Sigmoid colon (tissue), 3 donors: Measurements from ENCODE around the gene SMIM35.

ENCODE experiments used
- POLR2A ChIP-seq, 2 donors: fragments of 450-650 bp; IDR thresholded peaks; one replicate each; pipeline ENCODE4 v1.6.1; 2016; ENCODE audit warnings: antibody characterized with exemption in 2 of 2, mild to moderate bottlenecking in 2 of 2, moderate library complexity in 2 of 2
- TF ChIP-seq, protein P1 (sequence below), 4 experiments: fragments of 450-650 bp in 3 of 4; fragments of 200-600 bp in 1 of 4; IDR thresholded peaks; one replicate each; pipeline ENCODE4 v1.5.1; 2016 to 2019; ENCODE audit warnings: antibody characterized with exemption in 4 of 4, mild to moderate bottlenecking in 3 of 4, moderate library complexity in 2 of 4

DNA sequence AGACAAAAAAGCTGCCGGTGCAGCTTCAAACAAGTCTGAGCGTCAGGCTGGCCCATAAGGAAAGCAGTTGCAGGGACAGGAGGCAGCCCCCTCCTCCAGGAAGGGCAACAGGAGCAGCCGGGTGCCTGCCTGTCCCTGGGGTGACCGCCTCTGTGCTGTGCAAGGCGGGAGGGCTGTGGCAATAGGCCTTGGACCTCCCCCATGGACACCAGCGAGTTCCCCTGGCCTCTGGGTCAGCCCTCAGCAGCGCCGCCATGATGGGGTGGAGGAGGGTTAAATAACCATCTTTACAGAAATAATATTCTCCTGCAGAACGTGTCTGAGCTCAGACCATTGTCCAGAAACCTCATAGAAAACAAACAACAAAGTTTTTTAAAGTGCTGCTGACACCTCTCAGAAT lies 13.2 kb downstream of the SMIM35 start:
- no peak for TF ChIP-seq POLR2A (IDR thresholded peaks at IDR 0.05)
- TF ChIP-seq, protein P1, sequence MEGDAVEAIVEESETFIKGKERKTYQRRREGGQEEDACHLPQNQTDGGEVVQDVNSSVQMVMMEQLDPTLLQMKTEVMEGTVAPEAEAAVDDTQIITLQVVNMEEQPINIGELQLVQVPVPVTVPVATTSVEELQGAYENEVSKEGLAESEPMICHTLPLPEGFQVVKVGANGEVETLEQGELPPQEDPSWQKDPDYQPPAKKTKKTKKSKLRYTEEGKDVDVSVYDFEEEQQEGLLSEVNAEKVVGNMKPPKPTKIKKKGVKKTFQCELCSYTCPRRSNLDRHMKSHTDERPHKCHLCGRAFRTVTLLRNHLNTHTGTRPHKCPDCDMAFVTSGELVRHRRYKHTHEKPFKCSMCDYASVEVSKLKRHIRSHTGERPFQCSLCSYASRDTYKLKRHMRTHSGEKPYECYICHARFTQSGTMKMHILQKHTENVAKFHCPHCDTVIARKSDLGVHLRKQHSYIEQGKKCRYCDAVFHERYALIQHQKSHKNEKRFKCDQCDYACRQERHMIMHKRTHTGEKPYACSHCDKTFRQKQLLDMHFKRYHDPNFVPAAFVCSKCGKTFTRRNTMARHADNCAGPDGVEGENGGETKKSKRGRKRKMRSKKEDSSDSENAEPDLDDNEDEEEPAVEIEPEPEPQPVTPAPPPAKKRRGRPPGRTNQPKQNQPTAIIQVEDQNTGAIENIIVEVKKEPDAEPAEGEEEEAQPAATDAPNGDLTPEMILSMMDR (IDR thresholded peaks at IDR 0.05): no peak
